Small intestine (tissue), 7 donors: ENCODE results near the gene MBD3. TPM values are rescaled to one million over a fixed set of nuclear protein-coding genes. Genes with fewer than 3 reads are reported as not detected.
A peak's percentile ranks its signal among the peaks of the same experiment; 100 is the strongest.

Experiments used
- DNase-seq, 2 donors: peaks; one replicate each; pipeline versions ENCODE4 v3.0.0 to v3.0.0-alpha.2; 2013
- FAIRE-seq: peaks from 2 replicates; lab custom pipeline; 2012; peaks lifted over from hg19 to GRCh38; lab: Jason Lieb, UNC
- H3K27ac ChIP-seq, 3 donors: one replicate each; pipeline ENCODE4 v1.5.1; 2013; ENCODE audit warnings: low read length in 2 of 3, mild to moderate bottlenecking in 2 of 3, control low read depth in 1 of 3, inconsistent platforms in 1 of 3, low read depth in 1 of 3, moderate library complexity in 1 of 3
- H3K27me3 ChIP-seq, 3 donors: one replicate each; pipeline ENCODE4 v1.6.1; 2013; ENCODE audit warnings: low read length in 3 of 3, inconsistent platforms in 1 of 3; ENCODE audit not compliant: control insufficient read depth in 3 of 3, insufficient read depth in 3 of 3
- H3K36me3 ChIP-seq, 3 donors: one replicate each; pipeline ENCODE4 v1.6.1; 2013; ENCODE audit warnings: low read length in 3 of 3, inconsistent platforms in 1 of 3, low read depth in 1 of 3, mild to moderate bottlenecking in 1 of 3, moderate library complexity in 1 of 3; ENCODE audit not compliant: control insufficient read depth in 3 of 3, insufficient read depth in 2 of 3
- H3K4me1 ChIP-seq, 3 donors: one replicate each; pipeline ENCODE4 v1.6.1; 2013; ENCODE audit warnings: low read length in 2 of 3, inconsistent platforms in 1 of 3, low read depth in 1 of 3, mild to moderate bottlenecking in 1 of 3, moderate library complexity in 1 of 3; ENCODE audit not compliant: control insufficient read depth in 3 of 3, insufficient read depth in 2 of 3
- H3K4me3 ChIP-seq, 3 donors: one replicate each; pipeline ENCODE4 v1.5.1; 2013; ENCODE audit warnings: low read length in 3 of 3, control low read depth in 1 of 3, inconsistent platforms in 1 of 3, low read depth in 1 of 3, mild to moderate bottlenecking in 1 of 3, moderate library complexity in 1 of 3
- H3K9me3 ChIP-seq, 2 donors: one replicate each; pipeline ENCODE4 v1.6.1; 2013; ENCODE audit warnings: low read depth in 1 of 2, low read length in 1 of 2; ENCODE audit not compliant: control insufficient read depth in 2 of 2, insufficient read depth in 1 of 2
- WGBS, 3 donors: extraction: QIAGEN DNeasy Blood & Tissue Kit; methylation state at CpG; one replicate each; pipeline ENCODE4 v1.1.7; 2013; 5-methylcytosine and 5-hydroxymethylcytosine counted together
- polyA plus RNA-seq, 4 donors: library from polyadenylated mRNA; stranded (reverse) in 3 of 4; unstranded in 1 of 4; fragments of 200-250 nt in 3 of 4; fragments of 120-200 nt in 1 of 4; gene quantifications; one replicate each; pipeline versions ENCODE4 v1.2.1 to v1.2.3, GENCODE V29; 2013
- donor health status: healthy with polysubstance abuse.
- donor health status: control.
- donor health status: control.
- donor health status: Bipolar disorder and iron deficiency.
- donor health status: healthy.

MBD3 gene
- polyA plus RNA-seq, 4 donors = 48.3 to 112 (median 69.9) TPM

- Histone ChIP-seq H3K9me3 (no peaks in the 10 kb centered on the region), H3K4me1 (peaks cover 0 to 25% (median 0%) of the 10 kb centered on the region in 3 donors), H3K27me3 (no peaks in the 10 kb centered on the region), H3K27ac (no peak overlapping the region), H3K4me3 (no peak overlapping the region), H3K36me3 (peaks cover 6 to 70% (median 20%) of the 10 kb centered on the region in 3 donors)
- WGBS, 3 donors = 66 to 74% (median 74%) methylated on average over 11 of the region's 11 CpGs
- DNase-seq (no peak), FAIRE-seq (no peak)
Observed at GRCh38 chr19:1610579-1610978, 17.9 kb upstream of the MBD3 start.

GRCh38 chr19:1609680-1610474 lies 17.2 kb upstream of the MBD3 start:
- no peaks in the 10 kb centered on the region for H3K9me3 ChIP-seq
- FAIRE-seq (no peak), DNase-seq (no peak)
- 87 to 89% (median 88%) methylated on average over 16 of the region's 16 CpGs for WGBS, 3 donors
- no peaks in the 10 kb centered on the region for H3K27me3 ChIP-seq
- peaks cover 0 to 25% (median 0%) of the 10 kb centered on the region in 3 donors for H3K4me1 ChIP-seq
- peaks cover 5 to 63% (median 13%) of the 10 kb centered on the region in 3 donors for H3K36me3 ChIP-seq
- no peak overlapping the region for H3K4me3 ChIP-seq
- H3K27ac ChIP-seq = no peak overlapping the region

- Histone ChIP-seq H3K27me3 (no peaks in the 10 kb centered on the region), H3K36me3 (peaks cover 5 to 54% (median 5%) of the 10 kb centered on the region in 3 donors), H3K4me3 (no peak overlapping the region), H3K9me3 (no peaks in the 10 kb centered on the region), H3K27ac (peak overlapping the region in 1 of 3 donors; percentile 12), H3K4me1 (peaks cover 0 to 28% (median 0%) of the 10 kb centered on the region in 3 donors)
- no peak for FAIRE-seq
- peak in 1 of 2 donors; percentile 15 for DNase-seq
- WGBS, 3 donors = 31 to 39% (median 34%) methylated on average over 10 of the region's 10 CpGs
Observed at GRCh38 chr19:1609103-1609396, 16.4 kb upstream of the MBD3 start.

- FAIRE-seq = no peak
Observed at GRCh38 chr19:1608359-1609102, 15.9 kb upstream of the MBD3 start.

GRCh38 chr19:1606138-1606651 lies 13.5 kb upstream of the MBD3 start:
- WGBS, 3 donors = 6 to 18% (median 16%) methylated on average over 15 to 16 of the region's 16 CpGs
- Histone ChIP-seq H3K9me3 (no peaks in the 10 kb centered on the region), H3K27ac (peak overlapping the region; percentile 84 to 98 (median 91)), H3K4me3 (peak overlapping the region in 2 of 3 donors; percentile 79 to 86), H3K4me1 (peaks cover 0 to 14% (median 3%) of the 10 kb centered on the region in 3 donors), H3K36me3 (peaks cover 0 to 49% (median under 1%) of the 10 kb centered on the region in 3 donors), H3K27me3 (no peaks in the 10 kb centered on the region)
- DNase-seq (no peak), FAIRE-seq (no peak)

More at GRCh38 chr19:1608359-1609102, 15.9 kb upstream of the MBD3 start:
- Histone ChIP-seq H3K27ac (peak overlapping the region in 1 of 3 donors; percentile 12), H3K4me1 (peaks cover 0 to 23% (median 0%) of the 10 kb centered on the region in 3 donors), H3K27me3 (no peaks in the 10 kb centered on the region), H3K4me3 (no peak overlapping the region), H3K36me3 (peaks cover 5 to 51% (median 5%) of the 10 kb centered on the region in 3 donors), H3K9me3 (no peaks in the 10 kb centered on the region)
- DNase-seq = peak in 1 of 2 donors; percentile 12
- 56 to 65% (median 56%) methylated on average over 23 of the region's 23 CpGs for WGBS, 3 donors

GRCh38 chr19:1605236-1606137 lies 12.8 kb upstream of the MBD3 start, which contains the start of gene UQCR11:
TSS of gene UQCR11 (minus strand) at chr19:1605462. CDS start at chr19:1605409, 53 bp downstream.
- WGBS, 3 donors = 0% methylated on average over 58 to 79 of the region's 79 CpGs
- DNase-seq (peak; percentile 96), FAIRE-seq (no peak)
- Histone ChIP-seq H3K9me3 (no peaks in the 10 kb centered on the region), H3K27me3 (no peaks in the 10 kb centered on the region), H3K4me1 (peaks cover 0 to 14% (median 3%) of the 10 kb centered on the region in 3 donors), H3K27ac (peak within 1 kb of the TSS; percentile 84 to 98 (median 91)), H3K4me3 (peak within 1 kb of the TSS; percentile 79 to 88 (median 86)), H3K36me3 (peaks cover 0 to 51% (median 0%) of the 10 kb centered on the region in 3 donors)

GRCh38 chr19:1602091-1602707 lies 9.5 kb upstream of the MBD3 start:
- Histone ChIP-seq H3K36me3 (peaks cover 9 to 62% (median 17%) of the 10 kb centered on the region in 3 donors), H3K27ac (no peak overlapping the region), H3K27me3 (no peaks in the 10 kb centered on the region), H3K4me1 (peaks cover 0 to 14% (median 3%) of the 10 kb centered on the region in 3 donors), H3K9me3 (no peaks in the 10 kb centered on the region), H3K4me3 (no peak overlapping the region)
- FAIRE-seq = no peak
- no peak for DNase-seq
- WGBS, 3 donors = 93 to 94% (median 94%) methylated on average over 21 of the region's 21 CpGs
